ENCODE measurements around the gene PLXNA4. TPM values are rescaled to one million over a fixed set of nuclear protein-coding genes. Genes with fewer than 3 reads are reported as not detected.

PLXNA4 gene
- total and polyA plus RNA-seq, 2 experiments from 2014 or later = 0.08 to 0.80 TPM

- peaks cover 17% of the 10 kb centered on the region; the same call in 1 of the 2 replicates for H3K9me2 ChIP-seq (ENCODE audit: insufficient read depth)
- peaks cover 4% of the 10 kb centered on the region for H3K27me3 Mint-ChIP-seq (ENCODE audit: insufficient read depth, low read depth, poor library complexity)
- H2AFZ ChIP-seq = no peak overlapping the region
- no peaks in the 10 kb centered on the region for H4K20me1 ChIP-seq (replicated peaks; ENCODE audit: insufficient read depth)
- no peak overlapping the region for H3K27ac ChIP-seq (ENCODE audit: low read depth)
- H3F3A ChIP-seq (replicated peaks; ENCODE audit: low read depth) = no peaks in the 10 kb centered on the region
- peaks cover 22% of the 10 kb centered on the region for H3K4me1 ChIP-seq (ENCODE audit: insufficient read depth)
- peaks cover 3% of the 10 kb centered on the region; the same call in 1 of the 3 replicates for H3K36me3 Mint-ChIP-seq (ENCODE audit: low read depth)
- H3K4me2 ChIP-seq = peak overlapping the region; percentile 0; the same call in 1 of the 2 replicates
- H3K4me3 Mint-ChIP-seq = no peak overlapping the region
- H3K36me3 ChIP-seq (ENCODE audit: insufficient read depth) = no peaks in the 10 kb centered on the region
- H3K27ac Mint-ChIP-seq = no peak overlapping the region
- no peaks in the 10 kb centered on the region for H3K27me3 ChIP-seq (ENCODE audit: insufficient read depth)
- peaks cover 38% of the 10 kb centered on the region for H3K4me1 Mint-ChIP-seq
- DNase-seq (ENCODE audit: low spot score) (peak; percentile 68), ATAC-seq (peak; percentile 73)
- H3K9me3 Mint-ChIP-seq = peaks cover 16% of the 10 kb centered on the region; the same call in 2 of the 3 replicates
- no peaks in the 10 kb centered on the region for H3K79me2 ChIP-seq (replicated peaks; ENCODE audit: insufficient read depth)
- TF ChIP-seq ZNF331 (CRISPR knock-in tag; IDR thresholded peaks at IDR 0.05; ENCODE audit: low read depth) = no peak
- TF ChIP-seq ETS1 (IDR thresholded peaks at IDR 0.05) = no peak
- TF ChIP-seq EZH2phosphoT487 (IDR thresholded peaks at IDR 0.05; ENCODE audit: unreplicated experiment) = no peak
- TF ChIP-seq NANOG (IDR thresholded peaks at IDR 0.05; ENCODE audit: borderline replicate concordance) = no peak
- TF ChIP-seq JUNB (IDR thresholded peaks at IDR 0.05; ENCODE audit: unreplicated experiment) = no peak
- no peak for TF ChIP-seq CTCF (conservative IDR thresholded peaks at IDR 0.05; ENCODE audit: low read depth in 2 of 2)
- no peak for TF ChIP-seq ZNF462 (CRISPR knock-in tag; IDR thresholded peaks at IDR 0.05)
- no peak for TF ChIP-seq STAT1 (IDR thresholded peaks at IDR 0.05; ENCODE audit: unreplicated experiment)
- no peak for TF ChIP-seq POLR2AphosphoS5 (IDR thresholded peaks at IDR 0.05; ENCODE audit: low read depth)
- TF ChIP-seq ZNF114 (CRISPR knock-in tag; IDR thresholded peaks at IDR 0.05) = no peak
- TF ChIP-seq REST (IDR thresholded peaks at IDR 0.05; ENCODE audit: unreplicated experiment) = no peak
- no peak for TF ChIP-seq EZH2 (IDR thresholded peaks at IDR 0.05; ENCODE audit: low read depth, unreplicated experiment)
- TF ChIP-seq CREB1 (CRISPR knock-in tag; IDR thresholded peaks at IDR 0.05; ENCODE audit: low read depth) = no peak
- no peak overlapping the region for H3K4me3 ChIP-seq
These were observed 34.6 kb downstream of the PLXNA4 start for GRCh38 chr7:132541656-132542055.

All from GM23338 (cell line).